HepG2 (cell line): ENCODE measurements around the gene SRSF7. TPM values are rescaled to one million over a fixed set of nuclear protein-coding genes. Genes with fewer than 3 reads are reported as not detected.

Experiments used
- ATAC-seq: fragments of 200-7000 bp; cut with Tn5 transposase; 3 replicates; pipeline ENCODE4 v1.9.1; 2020; ENCODE audit warnings: mild to moderate bottlenecking, moderate library complexity
- BruUV-seq: library from RNA; stranded (reverse); fragments of 400-500 nt; replicated peaks from 2 replicates; lab custom pipeline; 2021; lab: Mats Ljungman, UMichigan
- CTCF ChIA-PET: fragments of 300-600 bp; formaldehyde crosslinking; extraction: SDS; loops from one replicate; lab custom pipeline; 2021; ENCODE audit warnings: low total read pairs, inconsistent platforms, low intra/inter-chr PET ratio; lab: Yijun Ruan, JAX
- POLR2A ChIA-PET: fragments of 350-600 bp; sonication (Branson Sonifier 250); formaldehyde crosslinking; loops from one replicate; lab custom pipeline; 2020; ENCODE audit warnings: antibody characterized with exemption, inconsistent platforms; lab: Yijun Ruan, JAX
- DNase-seq: peaks from one replicate; pipeline ENCODE4 v3.0.0-alpha.2; 2015; ENCODE audit warnings: low spot score
- FAIRE-seq: peaks from 3 replicates; lab custom pipeline; 2011; peaks lifted over from hg19 to GRCh38; lab: Jason Lieb, UNC
- H2AFZ ChIP-seq: one replicate; pipeline ENCODE4 v1.6.1; 2011; ENCODE audit warnings: low read length, inconsistent platforms
- H3K27ac ChIP-seq: fragments of 300-600 bp; 3 replicates; pipeline ENCODE4 v1.8.0; 2011; ENCODE audit warnings: mixed run types, mild to moderate bottlenecking, mixed read lengths, low read length, inconsistent platforms; ENCODE audit not compliant: insufficient read depth; ENCODE audit errors: extremely low read length
- H3K27me3 ChIP-seq, 2 experiments: fragments of 200-600 bp in 1 of 2; 2 replicates in 1 of 2; 3 replicates in 1 of 2; pipeline versions ENCODE4 v1.6.0 to v1.8.0; 2011; ENCODE audit warnings: low read length in 2 of 2, mild to moderate bottlenecking in 2 of 2, moderate library complexity in 2 of 2, inconsistent platforms in 1 of 2; ENCODE audit not compliant: insufficient read depth in 2 of 2, control insufficient read depth in 1 of 2
- H3K36me3 ChIP-seq, 2 experiments: fragments of 200-600 bp in 1 of 2; replicated peaks in 1 of 2; 2 replicates in 1 of 2; 3 replicates in 1 of 2; pipeline versions ENCODE4 v1.5.1 to v1.8.0; 2011; ENCODE audit warnings: low read length in 2 of 2, inconsistent platforms in 1 of 2; ENCODE audit not compliant: insufficient read depth in 2 of 2, control insufficient read depth in 1 of 2
- H3K4me1 ChIP-seq: 2 replicates; pipeline ENCODE4 v1.5.1; 2012; ENCODE audit warnings: low read length, inconsistent platforms; ENCODE audit not compliant: insufficient read depth
- H3K4me2 ChIP-seq: 2 replicates; pipeline ENCODE4 v1.6.0; 2011; ENCODE audit warnings: low read depth, low read length, inconsistent platforms
- H3K4me3 ChIP-seq, 3 experiments: fragments of 200-600 bp in 1 of 3; sonication (generic), shearing (Covaris generic) in 1 of 3; replicated peaks in 1 of 3; 2 replicates each; pipeline ENCODE4 v1.5.1; 2011 to 2016; ENCODE audit warnings: low read length in 3 of 3, inconsistent platforms in 2 of 3, low read depth in 2 of 3, mild to moderate bottlenecking in 2 of 3, control low read depth in 1 of 3, mixed read lengths in 1 of 3; ENCODE audit not compliant: insufficient read depth in 1 of 3
- H3K79me2 ChIP-seq: one replicate; pipeline ENCODE4 v1.6.1; 2011; ENCODE audit warnings: low read length, inconsistent platforms; ENCODE audit not compliant: insufficient read depth
- H3K9ac ChIP-seq: 2 replicates; pipeline ENCODE4 v1.6.0; 2011; ENCODE audit warnings: mild to moderate bottlenecking, low read depth, low read length, inconsistent platforms; ENCODE audit not compliant: insufficient read depth
- H3K9me3 ChIP-seq: 2 replicates; pipeline ENCODE4 v1.5.1; 2012; ENCODE audit warnings: mild to moderate bottlenecking, low read length
- H4K20me1 ChIP-seq: 2 replicates; pipeline ENCODE4 v1.6.0; 2011; ENCODE audit warnings: inconsistent platforms, mild to moderate bottlenecking, low read length, moderate library complexity; ENCODE audit not compliant: insufficient read depth
- ARNT ChIP-seq: fragments of 450-650 bp; IDR thresholded peaks from 2 replicates; pipeline ENCODE4 v1.6.1; 2017
- BATF2 ChIP-seq: sonication (generic); formaldehyde crosslinking; IDR thresholded peaks from 2 replicates; pipeline ENCODE4 v1.8.0; 2022; ENCODE audit warnings: mild to moderate bottlenecking, missing genetic modification reagents, moderate library complexity
- CCDC6 ChIP-seq: sonication (generic); formaldehyde crosslinking; IDR thresholded peaks from 2 replicates; pipeline ENCODE4 v1.8.1; 2022; ENCODE audit warnings: mild to moderate bottlenecking, missing genetic modification reagents, moderate library complexity
- HNRNPK ChIP-seq: fragments of 200-400 bp; formaldehyde crosslinking; IDR thresholded peaks from 2 replicates; pipeline ENCODE4 v1.6.1; 2018; ENCODE audit warnings: low read length, low read depth, moderate library complexity, mild to moderate bottlenecking; ENCODE audit not compliant: poor library complexity, severe bottlenecking
- PHF20 ChIP-seq: sonication (generic); formaldehyde crosslinking; IDR thresholded peaks from 2 replicates; pipeline ENCODE4 v1.5.0; 2020; ENCODE audit warnings: mild to moderate bottlenecking, missing genetic modification reagents
- ZBED4 ChIP-seq: sonication (generic); formaldehyde crosslinking; IDR thresholded peaks from 2 replicates; pipeline ENCODE4 v1.4.0; 2020; ENCODE audit warnings: missing genetic modification reagents, borderline replicate concordance
- ZMAT3 ChIP-seq: sonication (generic); formaldehyde crosslinking; conservative IDR thresholded peaks from 2 replicates; pipeline ENCODE4 v1.7.0; 2021; ENCODE audit warnings: missing genetic modification reagents
- ZNF383 ChIP-seq: sonication (generic); formaldehyde crosslinking; IDR thresholded peaks from 2 replicates; pipeline ENCODE4 v1.4.0; 2020; ENCODE audit warnings: missing genetic modification reagents, mild to moderate bottlenecking, borderline replicate concordance
- ZNF543 ChIP-seq: sonication (generic); formaldehyde crosslinking; IDR thresholded peaks from 2 replicates; pipeline ENCODE4 v1.4.0; 2020; ENCODE audit warnings: mild to moderate bottlenecking, missing genetic modification reagents
- ZNF816 ChIP-seq: sonication (generic); formaldehyde crosslinking; IDR thresholded peaks from 2 replicates; pipeline ENCODE4 v1.8.0; 2022; ENCODE audit warnings: missing genetic modification reagents, mild to moderate bottlenecking, borderline replicate concordance
- WGBS: methylation state at CpG from one replicate; pipeline ENCODE4 v1.1.6; 2017; ENCODE audit warnings: low lambda C conversion rate; 5-methylcytosine and 5-hydroxymethylcytosine counted together
- in situ Hi-C: cut with HindIII; loops from 2 replicates; pipeline ENCODE4 v1.10.0; 2017; ENCODE audit warnings: low pct_unique_long_range_greater_than_20kb; ENCODE audit not compliant: extremely low pct_ligation_motif_present
- intact Hi-C: fragments of 100-400 bp; cut with micrococcal nuclease; formaldehyde crosslinking; loops from one replicate; pipeline ENCODE4 v1.10.0; 2022; ENCODE audit not compliant: unreplicated experiment
- polyA plus RNA-seq, 8 experiments: library from polyadenylated mRNA; depleted of rRNA in 3 of 8; stranded (reverse) in 7 of 8; unstranded in 1 of 8; fragments of >200 nt; fragmentation: Illumina TruSeq in 4 of 8; extraction: Trizol in 4 of 8; gene quantifications; 2 replicates each; pipeline versions ENCODE4 v1.2.1 to v1.2.3, GENCODE V29; 2011 to 2016; ENCODE audit warnings: low read depth in 4 of 8, missing spikeins in 1 of 8, mixed read lengths in 1 of 8; ENCODE audit not compliant: insufficient read depth in 1 of 8
- total RNA-seq, 5 experiments: library from RNA; depleted of rRNA; stranded (reverse); fragments of >200 nt; fragmentation: Illumina TruSeq; extraction: Trizol; gene quantifications; 2 replicates each; pipeline ENCODE4 v1.2.3, GENCODE V29; 2016; ENCODE audit warnings: low read depth in 1 of 5
- TF ChIP-seq, protein P1 (sequence below): sonication (generic); formaldehyde crosslinking; IDR thresholded peaks from 2 replicates; pipeline ENCODE4 v1.5.0; 2020; ENCODE audit warnings: mild to moderate bottlenecking, missing genetic modification reagents, borderline replicate concordance

The SRSF7 gene
- total and polyA plus RNA-seq, 2 of the 13 experiments (the other 11 are each of a cell fraction or from before 2014, with no cell fraction given) = 172 to 275 TPM

- no peak for TF ChIP-seq PHF20
- TF ChIP-seq, protein P1, sequence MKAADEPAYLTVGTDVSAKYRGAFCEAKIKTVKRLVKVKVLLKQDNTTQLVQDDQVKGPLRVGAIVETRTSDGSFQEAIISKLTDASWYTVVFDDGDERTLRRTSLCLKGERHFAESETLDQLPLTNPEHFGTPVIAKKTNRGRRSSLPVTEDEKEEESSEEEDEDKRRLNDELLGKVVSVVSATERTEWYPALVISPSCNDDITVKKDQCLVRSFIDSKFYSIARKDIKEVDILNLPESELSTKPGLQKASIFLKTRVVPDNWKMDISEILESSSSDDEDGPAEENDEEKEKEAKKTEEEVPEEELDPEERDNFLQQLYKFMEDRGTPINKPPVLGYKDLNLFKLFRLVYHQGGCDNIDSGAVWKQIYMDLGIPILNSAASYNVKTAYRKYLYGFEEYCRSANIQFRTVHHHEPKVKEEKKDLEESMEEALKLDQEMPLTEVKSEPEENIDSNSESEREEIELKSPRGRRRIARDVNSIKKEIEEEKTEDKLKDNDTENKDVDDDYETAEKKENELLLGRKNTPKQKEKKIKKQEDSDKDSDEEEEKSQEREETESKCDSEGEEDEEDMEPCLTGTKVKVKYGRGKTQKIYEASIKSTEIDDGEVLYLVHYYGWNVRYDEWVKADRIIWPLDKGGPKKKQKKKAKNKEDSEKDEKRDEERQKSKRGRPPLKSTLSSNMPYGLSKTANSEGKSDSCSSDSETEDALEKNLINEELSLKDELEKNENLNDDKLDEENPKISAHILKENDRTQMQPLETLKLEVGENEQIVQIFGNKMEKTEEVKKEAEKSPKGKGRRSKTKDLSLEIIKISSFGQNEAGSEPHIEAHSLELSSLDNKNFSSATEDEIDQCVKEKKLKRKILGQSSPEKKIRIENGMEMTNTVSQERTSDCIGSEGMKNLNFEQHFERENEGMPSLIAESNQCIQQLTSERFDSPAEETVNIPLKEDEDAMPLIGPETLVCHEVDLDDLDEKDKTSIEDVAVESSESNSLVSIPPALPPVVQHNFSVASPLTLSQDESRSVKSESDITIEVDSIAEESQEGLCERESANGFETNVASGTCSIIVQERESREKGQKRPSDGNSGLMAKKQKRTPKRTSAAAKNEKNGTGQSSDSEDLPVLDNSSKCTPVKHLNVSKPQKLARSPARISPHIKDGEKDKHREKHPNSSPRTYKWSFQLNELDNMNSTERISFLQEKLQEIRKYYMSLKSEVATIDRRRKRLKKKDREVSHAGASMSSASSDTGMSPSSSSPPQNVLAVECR (CRISPR knock-in tag) = no peak
- TF ChIP-seq ZNF383 (CRISPR knock-in tag) = no peak
Measured at GRCh38 chr2:38754049-38754448, 2.9 kb upstream of the SRSF7 start (continued).

DNA sequence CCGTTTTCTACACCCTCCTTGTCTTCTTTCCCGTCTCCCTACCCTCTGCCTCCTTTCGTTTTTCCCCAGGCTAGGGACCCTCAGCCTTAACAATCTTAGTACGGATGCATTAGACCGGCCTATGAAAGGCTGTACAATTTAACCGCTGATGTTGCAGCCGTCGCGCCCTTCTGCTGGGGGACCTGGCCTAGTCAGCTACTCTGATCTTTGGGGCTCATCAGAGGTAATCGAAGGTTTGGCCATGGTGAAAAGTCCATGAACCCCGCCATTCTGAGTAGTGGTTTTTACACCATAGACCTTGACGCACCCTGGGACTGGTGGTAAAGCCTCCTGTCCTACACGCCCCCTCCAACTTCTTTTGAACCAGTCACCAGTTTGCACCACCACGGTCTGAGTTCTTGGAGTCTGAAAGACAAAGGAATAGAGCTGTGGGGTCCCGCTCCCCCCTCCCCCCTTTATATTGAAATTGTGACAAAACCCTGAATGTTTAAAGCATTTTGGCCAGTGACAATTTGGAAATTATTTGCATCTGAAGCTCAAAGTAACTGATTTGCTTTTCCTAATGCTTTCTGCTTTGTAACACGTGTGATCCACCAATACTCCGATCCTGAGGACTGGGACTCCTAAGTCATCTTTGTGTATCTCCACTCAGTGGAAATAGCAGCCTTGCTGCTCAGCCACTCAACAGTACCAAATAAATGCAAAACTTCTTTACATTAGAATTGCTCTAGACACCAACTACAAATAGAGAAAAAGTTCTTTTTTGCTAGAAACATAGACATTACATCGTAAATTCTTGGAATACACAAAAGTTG lies 642 bp upstream of the SRSF7 start:
- H2AFZ ChIP-seq = peak overlapping the region; percentile 83
- peaks cover 56% of the 10 kb centered on the region for H3K4me1 ChIP-seq
- POLR2A ChIA-PET = interaction anchor here (0.6 to 2.6 kb wide), 70 partner anchors 8 to 1595 kb away, joined by 3 to 92 read pairs (median 4); partner anchors contain the start of genes CEBPZ, DHX57, EIF2AK2 and GALM
- FAIRE-seq (no peak), ATAC-seq (peak; percentile 60), DNase-seq (peak; percentile 45)
- intact Hi-C loops = loop anchor here (10.0 kb wide), 1 partner anchor 373 kb away; the partner anchor contains the start of gene SOS1
- in situ Hi-C loops = no loop called here
- H3K27ac ChIP-seq = peak overlapping the region; percentile 87
- no peaks in the 10 kb centered on the region for H3K9me3 ChIP-seq
- peak overlapping the region; percentile 53 to 94 (median 60) for H3K4me3 ChIP-seq
- peaks cover 43% of the 10 kb centered on the region for H3K79me2 ChIP-seq
- H3K4me2 ChIP-seq = peak overlapping the region; percentile 82
- BruUV-seq = TSS peak; percentile 74
- H4K20me1 ChIP-seq = peaks cover 34% of the 10 kb centered on the region
- H3K27me3 ChIP-seq = no peaks in the 10 kb centered on the region; a peak in 1 of 5 replicates
- CTCF ChIA-PET = interaction anchor here (0.6 kb wide), 1 partner anchor 1821 kb away, joined by 3 read pairs; no protein-coding TSS in a partner anchor
- peak overlapping the region; percentile 96 for H3K9ac ChIP-seq
- peaks cover 9 to 23% of the 10 kb centered on the region in 2 experiments for H3K36me3 ChIP-seq
- 37% methylated on average over 18 of the region's 18 CpGs for WGBS
- TF ChIP-seq CCDC6 (CRISPR knock-in tag) (0 out of 2 replicates have a peak, but pooled peaks have one; percentile 14), BATF2 (CRISPR knock-in tag) (no peak), ARNT (no peak), ZMAT3 (CRISPR knock-in tag) (0 out of 2 replicates have a peak, but pooled peaks have one; percentile 12), ZBED4 (CRISPR knock-in tag) (no peak), ZNF543 (CRISPR knock-in tag) (no peak), ZNF816 (CRISPR knock-in tag) (peak; percentile 62; the same call in 1 of the 2 replicates), HNRNPK (no peak)
